G401 (cell line): ENCODE measurements around the gene GSKIP. TPM values are rescaled to one million over a fixed set of nuclear protein-coding genes. Genes with fewer than 3 reads are reported as not detected.

Source experiments
- DNase-seq: peaks from one replicate; pipeline ENCODE4 v3.0.0-alpha.2; 2015; ENCODE audit warnings: low spot score
- in situ Hi-C: cut with HindIII; loops from 2 replicates; pipeline ENCODE4 v1.10.0; 2016; ENCODE audit warnings: low sequenced_read_pairs, mixed read lengths
- total RNA-seq: library from RNA; depleted of rRNA; stranded (reverse); fragments of >200 nt; shearing (Covaris generic); gene quantifications from 2 replicates; pipeline ENCODE4 v1.2.3, GENCODE V29; 2014; rRNA removed

GSKIP gene
- total RNA-seq, 1 experiment from 2014 or later: 31.7 TPM

DNA sequence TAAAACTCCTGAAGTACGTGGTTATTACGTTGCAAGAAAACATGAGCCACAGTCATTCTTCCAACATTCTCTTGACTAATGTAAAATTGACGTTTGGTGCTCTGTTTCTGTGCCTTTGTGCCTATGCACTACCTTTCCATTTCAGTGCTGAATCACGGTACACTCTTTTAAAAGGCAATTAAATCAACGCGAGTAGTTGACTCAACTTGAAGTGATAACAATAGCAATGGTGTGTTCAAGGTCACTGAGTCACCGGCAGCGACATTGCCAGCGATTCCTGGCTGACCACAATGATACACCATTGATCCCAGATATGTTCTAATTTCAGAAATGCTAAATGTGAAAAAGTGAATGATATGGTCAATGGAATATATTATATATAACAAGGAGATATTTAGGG is 46.4 kb downstream of the GSKIP start:
- in situ Hi-C loops: no loop called here
- no peak for DNase-seq

DNA sequence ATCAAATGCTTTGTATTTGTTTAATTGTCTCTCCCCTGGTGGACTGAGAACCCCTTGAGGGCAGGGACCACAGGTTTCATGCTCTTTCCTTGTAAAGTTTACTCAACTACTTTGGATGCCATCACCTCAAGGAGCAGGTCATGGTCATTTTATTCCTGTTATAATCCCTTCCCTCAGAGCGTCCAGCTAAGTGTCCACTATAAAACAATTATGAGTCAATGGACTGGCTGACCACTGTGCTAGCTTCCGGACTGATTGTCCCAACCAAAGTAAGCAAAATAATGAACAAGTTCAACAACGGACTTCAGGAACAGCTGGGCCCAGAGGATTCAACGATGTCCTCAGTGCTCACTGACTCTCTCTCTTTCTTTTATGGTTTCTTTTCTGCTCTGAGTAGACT is 46.8 kb downstream of the GSKIP start:
- DNase-seq: no peak
- in situ Hi-C loops: no loop called here

DNA sequence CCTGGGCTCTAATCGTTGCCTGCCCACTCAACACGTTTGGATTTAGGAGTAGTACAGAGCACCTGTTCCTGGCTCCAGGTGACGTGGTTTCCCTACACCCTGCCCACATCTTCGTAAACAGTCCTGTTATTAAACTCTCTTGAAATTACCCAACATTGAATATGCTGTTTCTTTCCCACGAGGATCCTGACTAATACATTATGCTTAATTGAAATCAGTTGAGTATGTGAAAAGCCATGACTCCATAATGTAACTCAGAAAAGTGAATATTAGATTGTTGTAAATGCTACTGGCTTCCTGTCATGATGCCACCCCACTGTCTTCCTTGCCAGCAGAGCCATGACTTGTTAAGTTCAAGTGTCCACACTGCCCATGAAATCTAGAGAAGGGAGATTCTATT is 50.2 kb downstream of the GSKIP start:
- no peak for DNase-seq
- in situ Hi-C loops: no loop called here

DNA sequence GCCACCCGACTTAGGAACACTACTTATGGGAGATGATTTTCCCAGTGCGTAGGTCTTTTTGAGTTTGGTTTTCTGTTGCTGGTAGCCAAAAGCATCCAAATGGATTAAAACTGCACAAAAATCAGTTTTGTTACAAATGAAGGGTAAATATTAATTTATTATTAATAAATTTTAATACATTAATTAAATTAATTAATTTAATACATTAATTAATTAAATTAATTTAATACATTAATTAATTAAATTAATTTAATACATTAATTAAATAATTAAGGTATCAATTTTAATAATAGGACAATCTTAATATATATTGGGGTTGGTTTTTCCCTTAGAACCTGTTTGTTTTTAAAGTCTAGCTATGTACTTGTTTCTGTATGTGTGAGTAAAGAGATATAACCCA is 52.2 kb downstream of the GSKIP start:
- in situ Hi-C loops: no loop called here
- DNase-seq: no peak

DNA sequence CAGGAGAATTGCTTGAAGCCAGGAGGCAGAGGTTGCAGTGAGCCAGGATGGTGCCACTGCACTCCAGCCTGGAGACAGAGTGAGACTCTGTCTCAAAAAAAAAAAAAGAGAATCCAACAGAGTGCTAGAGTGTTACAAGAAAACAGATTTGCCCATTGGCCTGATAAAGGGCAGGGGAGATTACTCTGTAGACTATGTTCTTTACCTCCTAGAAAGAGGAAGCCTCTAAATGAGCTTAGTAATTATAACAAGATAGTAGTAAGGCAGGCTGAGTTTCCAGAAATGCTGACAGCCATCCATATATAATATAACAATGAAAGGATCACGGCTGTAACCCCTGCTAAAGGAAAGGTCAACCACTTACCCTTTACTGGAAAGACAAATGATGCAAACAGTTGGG is 53.0 kb downstream of the GSKIP start:
- in situ Hi-C loops: no loop called here
- DNase-seq: no peak

DNA sequence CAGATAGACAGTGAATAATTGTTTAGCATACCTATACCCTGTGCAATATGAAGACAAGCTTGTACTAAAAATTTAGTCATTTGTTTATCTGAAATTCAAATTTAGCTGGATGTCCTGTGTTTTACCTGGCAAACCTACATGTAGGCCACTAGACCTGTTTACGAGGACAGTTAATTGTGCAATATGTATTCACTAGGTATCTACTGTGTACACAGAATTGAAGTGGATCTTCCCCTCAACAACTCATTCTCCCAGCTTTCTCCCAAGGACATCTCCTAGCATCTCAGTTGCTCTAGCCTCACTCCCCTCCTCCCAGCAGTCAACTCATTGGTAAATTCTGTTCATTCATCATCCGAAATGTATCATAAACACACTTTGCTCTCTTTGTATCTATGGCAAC is 53.9 kb downstream of the GSKIP start:
- no peak for DNase-seq
- in situ Hi-C loops: no loop called here

DNA sequence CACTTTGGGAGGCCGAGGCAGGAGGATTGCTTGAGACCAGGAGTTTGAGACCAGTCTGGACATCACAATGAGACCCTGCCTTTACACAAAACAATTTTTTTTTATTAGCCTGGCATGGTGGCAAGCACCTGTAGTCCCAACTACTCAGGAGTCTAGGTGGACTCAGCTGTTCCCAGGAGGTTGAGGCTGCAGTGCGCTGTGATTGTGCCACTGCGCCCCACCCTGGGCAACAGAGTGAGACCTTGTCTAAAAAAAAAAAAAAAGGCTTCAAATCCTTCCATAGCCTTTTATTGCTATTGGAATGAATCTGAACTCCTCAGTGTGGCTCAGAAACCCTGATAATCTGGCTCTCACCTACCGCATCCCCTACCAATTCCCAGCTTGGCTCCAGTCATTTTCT is 54.7 kb downstream of the GSKIP start:
- in situ Hi-C loops: no loop called here

DNA sequence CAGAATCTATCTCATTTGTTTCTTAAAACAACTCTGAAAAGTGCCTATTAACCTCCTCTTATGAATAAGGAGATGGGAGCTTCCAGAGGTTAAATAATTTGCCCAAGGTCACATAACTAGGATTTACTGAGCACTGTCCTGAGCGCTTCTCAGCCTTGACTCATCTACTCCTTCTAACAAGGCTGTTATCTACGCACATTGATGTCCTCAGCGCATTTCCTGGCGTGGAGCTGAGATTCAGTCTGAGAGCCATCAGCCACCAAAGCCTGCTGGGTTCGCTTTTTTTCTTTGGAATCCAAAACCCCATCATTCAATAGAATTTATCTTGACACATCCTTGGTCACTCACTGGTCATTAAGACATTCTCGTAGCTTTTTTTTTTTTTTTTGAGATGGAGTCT is 57.9 kb downstream of the GSKIP start:
- in situ Hi-C loops: no loop called here

More for the DNA sequence above, 54.7 kb downstream of the GSKIP start:
- no peak for DNase-seq

DNA sequence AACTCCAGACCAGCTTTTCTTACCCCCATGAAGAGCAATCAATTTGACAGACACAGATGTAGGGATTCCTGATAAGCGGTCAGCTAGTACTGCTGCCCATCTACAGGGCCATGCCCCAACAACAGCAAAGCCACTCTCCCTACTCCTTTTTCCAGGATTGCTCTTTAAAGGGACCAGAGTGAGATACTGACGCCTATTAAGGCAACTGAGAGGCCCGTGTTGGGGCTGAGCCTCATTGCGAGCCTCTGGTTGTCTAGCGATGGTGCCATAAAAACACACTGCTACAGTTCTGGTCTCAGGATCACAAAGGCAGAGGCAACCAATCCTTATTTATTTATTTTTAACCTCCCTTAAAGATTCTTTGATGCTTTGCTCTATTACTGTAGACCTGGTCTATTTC is 59.7 kb downstream of the GSKIP start:
- in situ Hi-C loops: no loop called here
- no peak for DNase-seq

More for the DNA sequence above, 57.9 kb downstream of the GSKIP start:
- DNase-seq: no peak

DNA sequence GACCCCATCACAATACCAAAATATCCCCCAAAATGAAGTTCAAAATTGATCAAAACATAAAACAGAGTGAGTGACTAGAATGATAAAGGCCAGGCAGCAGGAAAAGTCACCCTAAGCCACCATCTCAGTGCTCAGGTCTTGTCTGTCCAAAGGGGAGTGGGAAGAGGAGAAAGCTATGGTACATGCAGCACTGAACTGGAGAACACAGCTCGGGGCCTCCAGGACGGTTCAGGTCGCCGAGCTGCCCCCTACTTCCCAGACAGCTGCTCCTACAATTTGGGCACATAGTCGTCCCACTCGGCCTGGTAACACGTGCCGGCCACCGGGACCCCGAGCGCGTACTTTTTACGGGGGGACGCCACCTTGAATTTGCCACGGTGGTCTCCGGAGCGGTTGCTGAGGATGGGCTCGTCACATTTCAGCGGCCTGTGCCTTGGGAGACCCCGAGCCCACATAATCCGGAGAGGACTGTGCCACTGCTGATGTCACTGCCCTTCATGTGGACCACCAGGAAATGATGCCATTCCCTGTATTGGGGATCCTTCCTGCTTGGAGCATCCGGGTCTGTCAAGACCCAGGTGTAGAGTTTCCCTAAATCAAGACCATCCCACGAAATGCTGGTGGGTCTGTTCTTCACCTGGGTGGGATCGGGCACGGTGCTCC is 60.3 kb downstream of the GSKIP start:
- peak; percentile 4 for DNase-seq
- in situ Hi-C loops: no loop called here

DNA sequence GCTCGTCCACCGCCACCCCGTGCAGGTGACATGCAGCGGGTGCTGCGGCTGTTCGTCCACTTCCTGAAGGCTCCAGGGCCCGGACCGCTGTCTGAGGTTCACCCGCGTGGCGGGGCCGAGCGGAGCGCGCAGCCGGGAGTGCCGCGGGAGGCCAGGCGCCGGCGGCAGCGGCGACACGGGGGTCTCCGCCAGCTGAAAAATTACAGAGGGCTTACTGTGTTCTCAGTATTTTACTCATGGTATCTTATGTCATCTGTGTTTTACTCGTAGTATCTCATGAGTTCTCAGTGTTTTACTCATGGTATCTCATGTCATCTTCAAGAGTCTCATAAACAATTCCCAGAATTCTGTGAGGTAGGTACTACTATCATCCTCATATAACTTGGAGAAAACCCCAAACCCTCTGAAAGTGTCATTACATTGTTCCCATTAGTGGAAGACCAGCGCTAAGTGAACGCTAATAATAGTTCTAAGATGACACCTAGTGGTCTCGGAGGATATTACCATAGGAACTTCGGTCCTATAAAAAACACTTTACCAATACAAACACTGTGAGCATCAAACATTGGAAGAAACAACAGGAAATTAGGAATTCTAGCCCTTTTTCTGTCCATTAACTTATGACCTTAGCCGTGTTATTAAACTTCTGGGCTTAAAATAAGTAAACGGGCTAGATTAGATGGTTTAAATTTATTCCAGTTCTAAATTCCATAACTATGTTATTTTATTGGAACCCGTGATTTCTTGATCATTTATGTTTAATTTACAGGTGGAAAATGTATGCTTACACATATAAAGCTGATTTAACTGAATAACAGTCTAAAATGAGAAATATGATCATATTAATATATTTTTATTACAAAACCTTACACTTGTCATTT is 61.0 kb downstream of the GSKIP start:
- in situ Hi-C loops: no loop called here
- DNase-seq: peak; percentile 86

DNA sequence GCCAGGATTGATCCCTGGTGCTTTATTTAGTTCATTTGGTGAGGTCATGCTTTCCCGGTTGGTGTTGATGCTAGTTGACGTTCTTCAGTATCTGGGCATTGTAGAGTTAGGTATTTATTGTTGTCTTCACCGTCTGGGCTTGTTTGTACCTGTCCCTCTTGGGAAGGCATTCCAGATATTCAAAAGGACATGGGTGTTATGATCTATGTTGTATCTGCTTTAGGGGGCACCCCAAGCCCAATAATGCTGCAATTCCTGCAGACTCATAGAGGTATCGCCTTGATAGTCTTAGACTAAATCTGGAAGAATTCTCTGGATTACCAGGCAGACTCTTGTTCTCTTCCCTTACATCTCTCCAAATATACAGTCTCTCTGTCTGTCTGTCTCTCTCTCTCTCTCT is 70.7 kb downstream of the GSKIP start:
- in situ Hi-C loops: no loop called here
- DNase-seq: no peak

Other genes starting within 250 kb of the GSKIP start
- not detected in 2 replicates for gene BDKRB2, start 158.7 kb upstream of the GSKIP start, total RNA-seq
- gene BDKRB1, start 107.3 kb upstream of the GSKIP start, total RNA-seq: not detected in 2 replicates
- gene ATG2B, start 185 bp upstream of the GSKIP start, total RNA-seq: 5.5 and 6.8 TPM in 2 replicates
- gene AK7, start 28.6 kb downstream of the GSKIP start, total RNA-seq: 0.62 and 4.8 TPM in 2 replicates
- 143 and 274 TPM in 2 replicates for gene PAPOLA, start 138.9 kb downstream of the GSKIP start, total RNA-seq